Measurements from ENCODE around the gene PRKACG.

- TF ChIP-seq CTCF (IDR thresholded peaks at IDR 0.05; ENCODE audit: low read length) (no peak), EZH2 (optimal IDR thresholded peaks at IDR 0.05; ENCODE audit: low read depth, low read length) (no peak)
These were observed 32.8 kb upstream of the PRKACG start for GRCh38 chr9:69046723-69047122.

All from MM.1S (cell line).